Activated CD4-positive, alpha-beta T cell treated with anti-CD3 and anti-CD28 coated beads for 36 hours (primary cell): ENCODE measurements around the gene DRP2. TPM values are rescaled to one million over a fixed set of nuclear protein-coding genes. Genes with fewer than 3 reads are reported as not detected.

ENCODE experiments used
- ATAC-seq: fragments of 200-7000 bp; cut with Tn5 transposase; one replicate; pipeline ENCODE4 v1.10.0; 2021; ENCODE audit warnings: mild to moderate bottlenecking, moderate library complexity
- CTCF ChIA-PET: fragments of 350-600 bp; sonication (Branson Sonifier 250); formaldehyde crosslinking; loops from one replicate; lab custom pipeline; 2021; ENCODE audit warnings: antibody characterized with exemption; lab: Charles Lee
- POLR2A ChIA-PET: fragments of 350-600 bp; sonication (Branson Sonifier 250); formaldehyde crosslinking; loops from one replicate; lab custom pipeline; 2021; ENCODE audit warnings: antibody characterized with exemption, inconsistent platforms; lab: Charles Lee
- DNase-seq: peaks from one replicate; pipeline ENCODE4 v3.0.0-alpha.2; 2020
- H3K27ac Mint-ChIP-seq: one replicate; pipeline ENCODE4 v1.8.0; 2021; ENCODE audit warnings: mixed read lengths
- H3K27me3 Mint-ChIP-seq: one replicate; pipeline ENCODE4 v1.8.0; 2021; ENCODE audit warnings: mixed read lengths
- H3K36me3 Mint-ChIP-seq: one replicate; pipeline ENCODE4 v1.8.0; 2021; ENCODE audit warnings: low read depth, mixed read lengths
- H3K4me1 Mint-ChIP-seq: one replicate; pipeline ENCODE4 v1.8.0; 2021; ENCODE audit warnings: mixed read lengths
- H3K4me3 Mint-ChIP-seq: one replicate; pipeline ENCODE4 v1.8.0; 2021; ENCODE audit warnings: mild to moderate bottlenecking, moderate library complexity, mixed read lengths
- H3K9me3 Mint-ChIP-seq: one replicate; pipeline ENCODE4 v1.8.0; 2021; ENCODE audit warnings: low read depth, mixed read lengths
- intact Hi-C, 2 experiments: fragments of 100-400 bp; cut with DNase I in 1 of 2; cut with micrococcal nuclease in 1 of 2; formaldehyde crosslinking; loops; one replicate each; pipeline versions ENCODE4 v1.14.2 to v1.15.1; 2022 to 2024; cut with DNase I, micrococcal nuclease
- total RNA-seq, 2 experiments: library from RNA; stranded (reverse); gene quantifications; one replicate each; pipeline ENCODE4 v1.2.3, GENCODE V29; 2021

DRP2 gene
- total RNA-seq, 2 experiments from 2014 or later, result 0.66 to 0.79 TPM

DNA sequence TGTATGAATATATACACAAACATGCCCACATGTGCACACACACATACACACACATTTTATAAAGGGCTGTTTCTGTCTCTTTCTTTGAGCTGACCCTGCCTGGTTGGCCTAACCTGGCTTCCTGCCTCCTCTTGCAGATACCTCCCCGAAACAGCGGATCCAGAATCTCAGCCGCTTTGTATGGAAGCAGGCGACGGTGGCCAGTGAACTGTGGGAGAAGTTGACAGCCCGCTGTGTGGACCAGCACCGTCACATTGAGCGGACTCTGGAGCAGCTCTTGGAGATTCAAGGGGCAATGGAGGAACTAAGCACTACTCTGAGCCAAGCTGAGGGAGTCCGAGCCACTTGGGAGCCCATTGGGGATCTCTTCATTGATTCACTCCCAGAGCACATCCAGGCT lies 21.9 kb downstream of the DRP2 start:
- H3K27me3 Mint-ChIP-seq, result no peaks in the 10 kb centered on the region
- no peaks in the 10 kb centered on the region for H3K9me3 Mint-ChIP-seq
- no peak for ATAC-seq
- H3K4me1 Mint-ChIP-seq, result no peaks in the 10 kb centered on the region
- intact Hi-C loops, result no loop called here
- ChIA-PET POLR2A (no interaction called here), CTCF (no interaction called here)
- DNase-seq, result no peak
- no peaks in the 10 kb centered on the region for H3K36me3 Mint-ChIP-seq
- H3K27ac Mint-ChIP-seq, result no peak overlapping the region
- no peak overlapping the region for H3K4me3 Mint-ChIP-seq

DNA sequence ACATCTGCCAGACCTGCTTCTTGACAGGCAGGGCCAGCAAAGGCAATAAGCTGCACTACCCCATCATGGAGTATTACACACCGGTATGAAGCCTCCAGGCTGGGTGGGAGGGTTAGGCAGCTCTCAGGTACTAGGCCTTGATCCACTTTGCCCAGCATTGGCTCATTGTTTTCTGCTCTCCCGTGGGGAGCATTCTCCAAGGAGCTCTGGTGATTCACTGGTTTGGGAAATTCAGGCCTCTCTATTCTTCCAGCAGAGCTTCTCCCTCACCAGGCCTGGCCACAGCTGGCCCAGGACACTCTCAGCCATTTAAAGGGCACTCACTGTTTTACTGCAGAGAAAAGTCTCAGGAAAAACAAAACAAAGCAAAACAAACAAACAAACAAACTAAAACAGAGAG lies 33.0 kb downstream of the DRP2 start:
- no peaks in the 10 kb centered on the region for H3K27me3 Mint-ChIP-seq
- H3K27ac Mint-ChIP-seq, result no peak overlapping the region
- H3K36me3 Mint-ChIP-seq, result no peaks in the 10 kb centered on the region
- ChIA-PET POLR2A (interaction anchor here (0.6 kb wide), 1 partner anchor 166 kb away, joined by 6 read pairs; no protein-coding TSS in a partner anchor), CTCF (no interaction called here)
- ATAC-seq (no peak), DNase-seq (no peak)
- H3K4me1 Mint-ChIP-seq, result peaks cover 3% of the 10 kb centered on the region
- H3K9me3 Mint-ChIP-seq, result no peaks in the 10 kb centered on the region
- H3K4me3 Mint-ChIP-seq, result no peak overlapping the region
- intact Hi-C loops, result no loop called here

DNA sequence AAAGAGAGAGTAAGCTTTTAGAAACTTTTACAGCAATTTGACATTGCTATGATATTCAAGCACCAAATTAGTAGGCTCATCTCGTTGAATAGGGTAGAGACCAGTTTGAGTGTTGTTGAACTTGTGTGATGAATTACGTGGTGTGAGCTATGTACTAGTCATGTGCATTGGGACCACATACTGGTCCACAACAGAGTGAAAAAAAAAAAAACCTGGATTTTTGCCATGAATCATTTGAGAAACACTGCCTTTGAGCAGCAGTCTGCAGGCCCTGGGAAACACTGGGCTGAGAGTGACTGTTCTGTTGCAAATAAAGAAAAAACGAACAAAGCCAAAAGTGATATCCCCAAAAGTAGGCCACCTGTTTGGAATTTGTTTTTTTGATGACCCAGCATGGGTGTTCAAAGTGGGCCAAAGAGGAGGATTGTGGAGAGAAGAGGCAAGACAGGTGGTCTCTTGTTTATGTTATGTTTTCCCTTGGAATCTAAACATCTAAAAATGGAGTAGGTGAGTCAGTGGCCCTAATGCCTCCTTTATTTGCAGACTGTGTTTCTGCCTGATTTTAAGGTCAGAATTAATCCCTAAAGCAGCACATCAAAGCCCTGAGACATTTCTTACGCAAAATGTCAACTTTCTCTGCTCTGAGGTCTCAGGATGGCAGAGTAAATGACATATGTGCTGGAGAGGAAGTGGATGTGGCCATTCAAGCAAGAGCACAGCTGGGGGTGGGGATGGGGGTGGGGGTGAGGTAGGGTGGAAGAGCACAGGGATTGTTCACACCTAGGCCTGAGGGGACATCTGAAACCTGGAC lies 38.1 kb downstream of the DRP2 start:
- CTCF ChIA-PET, result no interaction called here
- intact Hi-C loops, result no loop called here
- Mint-ChIP-seq H3K27ac (no peak overlapping the region), H3K27me3 (no peaks in the 10 kb centered on the region), H3K36me3 (no peaks in the 10 kb centered on the region), H3K4me3 (no peak overlapping the region), H3K4me1 (peaks cover 6% of the 10 kb centered on the region), H3K9me3 (no peaks in the 10 kb centered on the region)
- ATAC-seq (peak; percentile 19), DNase-seq (no peak)
- POLR2A ChIA-PET, result no interaction called here

DNA sequence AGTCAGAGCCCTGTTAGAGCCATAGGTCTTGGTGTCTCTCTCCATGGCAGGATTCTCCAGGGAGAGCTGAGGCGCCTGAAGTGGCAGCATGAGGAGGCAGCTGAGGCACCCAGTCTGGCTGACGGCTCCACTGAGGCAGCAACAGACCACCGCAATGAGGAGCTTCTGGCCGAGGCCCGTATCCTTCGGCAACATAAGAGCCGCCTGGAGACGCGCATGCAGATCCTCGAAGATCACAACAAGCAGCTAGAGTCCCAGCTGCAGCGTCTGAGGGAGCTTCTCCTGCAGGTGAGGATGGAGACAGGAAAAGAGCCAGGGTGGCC lies 38.6 kb downstream of the DRP2 start:
- ChIA-PET CTCF (no interaction called here), POLR2A (no interaction called here)
- Mint-ChIP-seq H3K9me3 (no peaks in the 10 kb centered on the region), H3K4me1 (peaks cover 6% of the 10 kb centered on the region), H3K27ac (no peak overlapping the region), H3K36me3 (no peaks in the 10 kb centered on the region), H3K4me3 (no peak overlapping the region), H3K27me3 (no peaks in the 10 kb centered on the region)
- intact Hi-C loops, result no loop called here
- ATAC-seq (no peak), DNase-seq (no peak)

DNA sequence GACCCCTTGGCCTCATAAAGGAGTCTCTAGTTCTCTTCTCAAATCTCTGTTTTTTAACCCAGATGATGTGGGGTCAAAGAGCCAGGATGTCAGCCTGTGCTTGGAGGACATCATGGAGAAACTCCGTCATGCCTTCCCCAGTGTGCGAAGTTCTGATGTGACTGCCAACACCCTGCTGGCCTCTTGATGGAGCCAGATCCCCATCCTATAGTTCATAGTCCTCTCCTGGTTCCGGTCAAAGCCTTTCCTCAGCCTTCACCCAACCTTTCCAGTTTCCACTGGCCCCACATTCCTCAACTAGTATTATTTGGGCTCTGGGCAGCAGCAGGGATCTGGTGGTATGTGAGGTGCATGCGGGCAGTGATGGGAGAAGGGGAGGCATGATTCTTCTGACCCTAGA lies 40.8 kb downstream of the DRP2 start:
- POLR2A ChIA-PET, result no interaction called here
- Mint-ChIP-seq H3K27ac (no peak overlapping the region), H3K4me3 (no peak overlapping the region), H3K9me3 (no peaks in the 10 kb centered on the region), H3K4me1 (peaks cover 6% of the 10 kb centered on the region), H3K27me3 (no peaks in the 10 kb centered on the region), H3K36me3 (no peaks in the 10 kb centered on the region)
- CTCF ChIA-PET, result no interaction called here
- no peak for ATAC-seq
- intact Hi-C loops, result no loop called here
- no peak for DNase-seq

DNA sequence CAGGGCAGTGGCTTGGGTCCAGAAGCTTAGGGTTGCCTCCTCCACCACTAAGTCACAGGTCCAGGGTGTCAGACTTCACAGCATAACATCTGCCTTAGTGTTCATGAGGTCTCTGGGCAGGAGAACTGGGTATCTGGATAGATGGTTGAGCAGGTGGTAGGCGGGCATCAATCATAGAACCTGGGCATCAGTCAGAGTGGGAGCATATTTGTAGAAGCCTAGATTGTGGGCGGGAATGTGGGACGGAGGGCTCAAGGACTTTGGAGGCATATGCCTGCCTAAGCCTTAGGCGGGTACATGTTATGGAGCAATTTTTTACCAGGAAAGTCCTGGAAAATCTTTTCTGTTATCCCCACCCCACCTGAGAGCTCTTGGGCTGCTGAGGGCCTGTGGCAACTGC lies 43.0 kb downstream of the DRP2 start:
- ChIA-PET CTCF (interaction anchor here (0.5 kb wide), 1 partner anchor 249 kb away, joined by 3 read pairs; no protein-coding TSS in a partner anchor), POLR2A (no interaction called here)
- H3K27ac Mint-ChIP-seq, result no peak overlapping the region
- no peak for ATAC-seq
- intact Hi-C loops, result no loop called here
- no peaks in the 10 kb centered on the region for H3K36me3 Mint-ChIP-seq
- H3K9me3 Mint-ChIP-seq, result no peaks in the 10 kb centered on the region
- DNase-seq, result no peak
- no peak overlapping the region for H3K4me3 Mint-ChIP-seq
- peaks cover 3% of the 10 kb centered on the region for H3K4me1 Mint-ChIP-seq
- no peaks in the 10 kb centered on the region for H3K27me3 Mint-ChIP-seq

DNA sequence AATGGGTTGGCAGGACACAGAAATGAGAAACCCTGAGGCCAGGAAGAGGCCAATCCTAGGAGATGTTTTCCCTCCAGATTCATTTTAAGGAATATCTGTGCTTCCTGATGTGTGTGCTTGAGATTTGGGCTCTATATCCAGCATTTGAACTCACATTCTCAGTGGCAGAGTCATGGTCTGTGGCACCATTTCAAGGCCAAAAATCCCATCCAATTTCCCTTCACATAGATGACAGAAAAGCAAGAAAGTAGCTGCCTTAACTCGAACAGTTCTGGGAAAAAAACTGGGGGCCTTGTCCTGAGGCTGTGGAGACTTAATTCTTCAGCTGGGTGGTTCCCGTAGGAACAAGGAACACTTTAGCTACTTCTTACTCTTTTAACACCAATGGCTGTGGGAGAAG lies 44.2 kb downstream of the DRP2 start:
- CTCF ChIA-PET, result interaction anchor here (1.2 kb wide), 1 partner anchor 15 kb away, joined by 4 read pairs; no protein-coding TSS in a partner anchor

DNA sequence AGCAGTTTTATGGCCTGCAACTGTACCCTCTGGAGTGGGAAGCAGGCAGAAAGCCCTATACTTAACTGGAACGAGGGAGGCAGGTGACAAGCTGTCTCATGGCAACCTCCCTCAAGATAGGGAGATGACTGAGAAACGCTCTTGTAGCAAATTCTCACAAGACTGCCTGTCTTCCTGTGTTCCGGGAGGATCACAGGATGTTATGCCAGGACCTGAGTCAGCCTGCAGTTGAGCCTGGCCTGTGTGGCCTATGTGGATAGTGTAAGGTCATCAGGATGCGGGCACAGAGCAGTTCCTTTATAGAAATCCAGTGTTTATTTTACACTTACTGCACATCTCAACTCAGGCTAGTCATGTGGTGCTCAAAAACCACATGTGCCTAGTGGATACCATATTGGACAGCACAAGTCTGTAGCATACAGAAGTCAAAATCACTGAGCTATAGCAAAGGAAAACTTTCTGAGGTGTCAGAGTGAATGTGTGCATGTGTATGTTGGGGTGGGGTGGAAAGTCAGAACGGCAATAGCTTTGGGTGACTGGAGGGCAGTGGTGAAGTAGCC lies 46.4 kb downstream of the DRP2 start:
- Mint-ChIP-seq H3K27me3 (no peaks in the 10 kb centered on the region), H3K4me3 (no peak overlapping the region), H3K27ac (no peak overlapping the region), H3K4me1 (no peaks in the 10 kb centered on the region), H3K9me3 (no peaks in the 10 kb centered on the region), H3K36me3 (no peaks in the 10 kb centered on the region)
- ChIA-PET POLR2A (no interaction called here), CTCF (interaction anchor here (0.6 kb wide), 1 partner anchor 18 kb away, joined by 3 read pairs; no protein-coding TSS in a partner anchor)
- intact Hi-C loops, result no loop called here
- ATAC-seq, result no peak
- DNase-seq, result no peak

More for the DNA sequence above, 44.2 kb downstream of the DRP2 start:
- DNase-seq (no peak), ATAC-seq (no peak)
- Mint-ChIP-seq H3K4me1 (no peaks in the 10 kb centered on the region), H3K4me3 (no peak overlapping the region), H3K36me3 (no peaks in the 10 kb centered on the region), H3K27ac (no peak overlapping the region), H3K9me3 (no peaks in the 10 kb centered on the region), H3K27me3 (no peaks in the 10 kb centered on the region)
- POLR2A ChIA-PET, result no interaction called here
- intact Hi-C loops, result no loop called here

DNA sequence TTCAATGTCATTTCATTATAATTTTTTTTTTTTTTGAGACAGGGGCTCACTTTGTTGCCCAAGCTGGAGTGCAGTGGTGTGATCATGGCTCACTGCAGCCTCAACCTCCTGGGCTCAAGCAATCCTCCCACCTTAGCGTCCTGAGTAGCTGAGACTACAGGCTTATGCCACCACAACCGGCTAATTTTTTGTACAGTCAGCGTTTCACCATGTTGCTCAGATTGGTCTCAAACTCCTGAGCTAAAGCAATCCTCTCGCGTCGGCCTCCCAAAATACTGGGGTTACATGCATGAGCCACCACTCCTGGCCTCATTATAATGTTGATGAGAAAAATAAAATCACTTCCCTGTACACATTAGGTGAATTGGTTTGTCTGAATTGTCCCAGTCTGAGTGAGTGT lies 54.6 kb downstream of the DRP2 start:
- no peak overlapping the region for H3K27ac Mint-ChIP-seq
- ChIA-PET POLR2A (no interaction called here), CTCF (interaction anchor here (1.0 kb wide), 1 partner anchor 13 kb away, joined by 3 read pairs; no protein-coding TSS in a partner anchor)

DNA sequence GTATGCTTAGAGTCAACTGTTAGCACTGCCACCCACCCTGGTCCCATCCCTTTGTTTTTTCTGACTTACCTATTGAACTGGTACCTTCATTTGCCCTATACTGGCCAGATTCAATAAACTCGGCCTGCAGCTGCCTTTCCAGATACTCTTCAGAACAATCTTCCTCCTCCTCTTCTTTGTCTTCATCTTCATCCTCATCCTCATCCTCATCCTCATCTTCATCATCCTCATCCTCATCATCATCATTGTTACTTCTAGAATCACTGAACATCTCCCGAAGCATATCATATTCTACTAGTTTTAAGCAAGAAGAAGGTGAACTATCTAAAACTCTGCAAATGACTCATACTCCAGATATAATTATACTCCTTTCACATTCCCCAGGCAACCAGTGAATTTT lies 56.7 kb downstream of the DRP2 start:
- no peaks in the 10 kb centered on the region for H3K9me3 Mint-ChIP-seq
- H3K27me3 Mint-ChIP-seq, result no peaks in the 10 kb centered on the region
- ChIA-PET POLR2A (no interaction called here), CTCF (no interaction called here)
- DNase-seq (no peak), ATAC-seq (no peak)
- intact Hi-C loops, result no loop called here
- H3K4me3 Mint-ChIP-seq, result no peak overlapping the region
- H3K27ac Mint-ChIP-seq, result no peak overlapping the region
- no peaks in the 10 kb centered on the region for H3K36me3 Mint-ChIP-seq
- H3K4me1 Mint-ChIP-seq, result no peaks in the 10 kb centered on the region

More for the DNA sequence above, 54.6 kb downstream of the DRP2 start:
- no peak overlapping the region for H3K4me3 Mint-ChIP-seq
- intact Hi-C loops, result no loop called here
- ATAC-seq (no peak), DNase-seq (no peak)
- H3K4me1 Mint-ChIP-seq, result no peaks in the 10 kb centered on the region
- H3K9me3 Mint-ChIP-seq, result no peaks in the 10 kb centered on the region
- no peaks in the 10 kb centered on the region for H3K36me3 Mint-ChIP-seq
- no peaks in the 10 kb centered on the region for H3K27me3 Mint-ChIP-seq

DNA sequence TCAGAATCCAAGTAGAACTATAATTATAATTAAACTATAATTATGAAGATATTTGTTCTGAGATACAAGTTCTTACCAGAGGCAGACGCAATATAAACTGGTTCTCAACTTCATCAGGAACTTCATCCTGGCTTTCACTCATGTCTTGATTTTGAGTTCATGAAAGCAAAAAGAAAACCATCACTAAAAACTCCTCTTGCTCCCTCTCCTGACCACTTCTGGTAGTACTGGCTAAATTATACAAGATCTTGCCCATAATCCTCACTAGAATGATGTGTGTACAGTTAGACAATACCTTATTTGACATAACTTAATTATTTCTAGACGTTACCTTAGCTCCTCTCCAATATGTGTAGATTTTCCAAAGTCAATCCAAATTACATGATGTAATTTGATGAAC lies 67.8 kb downstream of the DRP2 start:
- POLR2A ChIA-PET, result interaction anchor here (0.6 kb wide), 1 partner anchor 238 kb away, joined by 3 read pairs; no protein-coding TSS in a partner anchor
- Mint-ChIP-seq H3K4me1 (no peaks in the 10 kb centered on the region), H3K27me3 (peaks cover 1% of the 10 kb centered on the region), H3K4me3 (no peak overlapping the region), H3K27ac (no peak overlapping the region), H3K9me3 (no peaks in the 10 kb centered on the region), H3K36me3 (no peaks in the 10 kb centered on the region)
- CTCF ChIA-PET, result interaction anchor here (0.7 to 1.4 kb wide), 6 partner anchors 9 to 651 kb away, joined by 3 read pairs; partner anchors contain the start of gene TSPAN6
- ATAC-seq (no peak), DNase-seq (peak; percentile 4)
- intact Hi-C loops, result loop anchor here (1.0 to 5.0 kb wide), 4 partner anchors 80 to 603 kb away; no protein-coding TSS in a partner anchor
